Inflammatory macrophage (primary cell): Measurements from ENCODE around the gene PDPK1.
A peak's percentile ranks its signal among the peaks of the same experiment; 100 is the strongest.

ENCODE experiments used
- DNase-seq, 2 donors: peaks; one replicate each; pipeline ENCODE4 v3.0.0-alpha.2; 2020 to 2022

Gene PDPK1

GRCh38 chr16:2507052-2507659 is 30.7 kb upstream of the PDPK1 start:
- DNase-seq: peak; percentile 83 to 90

- DNase-seq: peak; percentile 95 to 96
Observed at GRCh38 chr16:2507665-2508064, 30.2 kb upstream of the PDPK1 start.

GRCh38 chr16:2508722-2509400 is 29.0 kb upstream of the PDPK1 start:
- no peak for DNase-seq

GRCh38 chr16:2511128-2511800 is 26.6 kb upstream of the PDPK1 start:
- peak; percentile 42 to 71 for DNase-seq

- no peak for DNase-seq
Observed at GRCh38 chr16:2511996-2512734, 25.7 kb upstream of the PDPK1 start.

GRCh38 chr16:2512735-2513404 is 25.0 kb upstream of the PDPK1 start:
- DNase-seq: no peak

- peak; percentile 93 for DNase-seq
Observed at GRCh38 chr16:2513405-2514332, 24.2 kb upstream of the PDPK1 start, which contains the start of gene ATP6V0C. Gene ATP6V0C, plus strand, starts transcription at chr16:2513952. Its CDS starts 152 bp downstream, at chr16:2514104.

GRCh38 chr16:2514333-2515179 is 23.3 kb upstream of the PDPK1 start:
- DNase-seq: peak; percentile 39 to 74

GRCh38 chr16:2515180-2515851 is 22.5 kb upstream of the PDPK1 start:
- peak; percentile 76 to 82 for DNase-seq

- peak; percentile 83 to 89 for DNase-seq
Observed at GRCh38 chr16:2516391-2517240, 21.2 kb upstream of the PDPK1 start.

- DNase-seq: no peak
Observed at GRCh38 chr16:2517954-2518605, 19.7 kb upstream of the PDPK1 start.

GRCh38 chr16:2518823-2519710 is 18.8 kb upstream of the PDPK1 start:
- DNase-seq: no peak

- DNase-seq: no peak
Observed at GRCh38 chr16:2519711-2520080, 18.1 kb upstream of the PDPK1 start.

GRCh38 chr16:2520097-2520783 is 17.6 kb upstream of the PDPK1 start, which contains the start of gene AMDHD2:
Gene AMDHD2, plus strand, starts transcription at chr16:2520371. Its CDS starts 88 bp downstream, at chr16:2520459.
- DNase-seq: peak; percentile 90 to 94

GRCh38 chr16:2520784-2521531 is 16.9 kb upstream of the PDPK1 start:
- DNase-seq: peak; percentile 43 to 65

- DNase-seq: no peak
Observed at GRCh38 chr16:2523801-2524231, 14.0 kb upstream of the PDPK1 start.
